Measurements from ENCODE around the gene SLC34A3.

Gene SLC34A3

DNA sequence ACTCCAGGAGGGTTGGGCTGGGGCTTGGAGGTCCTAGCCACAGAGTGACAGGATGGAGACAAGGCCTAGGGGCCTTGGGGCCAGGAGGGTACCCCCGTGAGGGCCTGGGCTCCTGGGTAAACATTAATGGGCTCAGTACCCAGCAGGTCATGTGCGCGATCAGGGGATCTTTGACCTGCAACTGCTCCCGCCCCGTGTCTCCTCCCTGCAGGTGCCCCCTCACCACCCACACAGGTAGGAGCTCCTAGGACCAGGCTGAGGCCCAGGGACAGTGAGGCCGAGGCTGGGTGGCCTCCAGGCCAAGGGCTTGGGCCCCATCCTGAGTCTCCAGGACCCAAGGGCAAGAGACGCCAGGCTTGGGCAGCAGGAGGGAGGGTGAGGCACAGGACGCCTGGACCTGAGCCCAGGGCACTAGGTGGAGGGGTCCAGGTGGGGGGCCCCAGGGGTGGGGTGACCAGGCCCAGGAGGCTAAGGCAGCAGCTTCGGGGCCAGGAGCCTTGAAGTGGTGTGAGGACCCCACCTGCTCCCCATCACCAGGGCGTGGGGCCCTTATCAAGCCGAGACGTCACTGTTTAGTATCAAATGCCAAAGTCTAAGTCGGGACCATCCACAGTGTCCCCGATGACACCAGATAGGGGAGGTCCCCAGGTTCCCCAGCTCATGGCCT is at the start of gene SLC34A3:
SLC34A3 (plus strand) TSS at position 197 of the 667 bp plus-strand sequence. CDS start 802 bp downstream, outside the sequence.
- DNase-seq: no peak

DNA sequence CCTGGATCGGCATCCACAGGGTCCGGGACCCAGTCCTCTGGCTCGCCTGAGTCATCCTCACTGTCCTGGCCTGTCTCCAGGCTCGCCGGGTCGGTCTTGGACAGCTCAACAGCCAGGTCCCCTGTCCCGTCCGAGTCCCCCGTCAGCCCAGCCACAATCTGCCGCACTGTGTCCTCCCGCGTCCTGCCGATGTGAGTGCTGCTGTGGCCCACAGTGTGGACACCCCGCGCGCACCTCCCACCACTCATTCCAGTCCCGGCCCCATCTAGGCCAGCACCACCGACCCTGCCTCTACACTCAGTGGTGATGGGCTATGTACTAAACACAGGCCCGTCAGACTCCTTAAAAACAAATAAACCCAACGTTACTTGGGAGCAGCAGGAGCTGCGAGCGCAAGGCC is 49.0 kb upstream of the SLC34A3 start:
- DNase-seq: no peak

DNA sequence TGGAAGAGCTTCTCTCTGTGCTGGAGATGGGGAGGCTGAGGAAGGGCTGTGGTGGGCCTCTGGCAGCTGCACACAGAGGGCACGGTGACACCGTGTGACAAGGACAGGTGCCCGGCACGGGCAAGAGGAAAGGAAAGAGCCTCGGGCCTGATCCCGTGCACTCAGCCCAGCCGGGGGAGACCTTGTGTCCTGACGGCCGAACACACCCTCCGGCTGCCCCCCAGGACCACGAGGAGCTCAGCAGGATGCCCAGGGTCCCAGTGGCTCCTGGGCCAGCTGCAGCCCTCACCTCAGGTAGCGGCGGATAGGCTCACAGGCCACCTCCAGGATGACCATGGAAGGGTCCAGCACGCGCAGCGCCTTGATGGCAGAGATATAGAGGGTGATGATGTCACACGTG is 47.9 kb upstream of the SLC34A3 start:
- no peak for DNase-seq

DNA sequence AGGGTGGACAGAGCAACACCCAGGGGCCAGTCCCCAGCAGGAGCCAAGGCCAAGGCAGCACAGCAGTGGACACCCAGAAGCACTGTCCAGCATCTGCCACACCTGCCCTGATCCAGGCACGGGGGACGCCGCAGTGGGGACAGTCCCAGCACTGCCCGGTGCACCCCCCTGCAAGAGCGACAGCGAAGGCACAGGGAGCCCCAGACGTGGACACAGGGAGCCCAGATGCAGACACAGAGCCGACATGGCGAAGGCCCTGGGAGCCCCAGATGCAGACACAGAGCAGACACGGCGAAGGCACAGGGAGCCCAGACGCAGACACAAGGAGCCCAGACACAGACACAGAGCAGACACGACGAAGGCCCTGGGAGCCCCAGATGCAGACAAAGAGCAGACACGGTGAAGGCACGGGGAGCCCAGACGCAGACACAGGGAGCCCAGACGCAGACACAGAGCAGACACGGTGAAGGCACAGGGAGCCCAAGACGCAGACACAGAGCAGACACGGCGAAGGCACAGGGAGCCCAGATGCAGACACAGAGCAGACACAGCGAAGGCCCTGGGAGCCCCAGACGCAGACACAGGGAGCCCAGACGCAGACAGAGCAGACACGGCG is 46.6 kb upstream of the SLC34A3 start:
- no peak for DNase-seq

DNA sequence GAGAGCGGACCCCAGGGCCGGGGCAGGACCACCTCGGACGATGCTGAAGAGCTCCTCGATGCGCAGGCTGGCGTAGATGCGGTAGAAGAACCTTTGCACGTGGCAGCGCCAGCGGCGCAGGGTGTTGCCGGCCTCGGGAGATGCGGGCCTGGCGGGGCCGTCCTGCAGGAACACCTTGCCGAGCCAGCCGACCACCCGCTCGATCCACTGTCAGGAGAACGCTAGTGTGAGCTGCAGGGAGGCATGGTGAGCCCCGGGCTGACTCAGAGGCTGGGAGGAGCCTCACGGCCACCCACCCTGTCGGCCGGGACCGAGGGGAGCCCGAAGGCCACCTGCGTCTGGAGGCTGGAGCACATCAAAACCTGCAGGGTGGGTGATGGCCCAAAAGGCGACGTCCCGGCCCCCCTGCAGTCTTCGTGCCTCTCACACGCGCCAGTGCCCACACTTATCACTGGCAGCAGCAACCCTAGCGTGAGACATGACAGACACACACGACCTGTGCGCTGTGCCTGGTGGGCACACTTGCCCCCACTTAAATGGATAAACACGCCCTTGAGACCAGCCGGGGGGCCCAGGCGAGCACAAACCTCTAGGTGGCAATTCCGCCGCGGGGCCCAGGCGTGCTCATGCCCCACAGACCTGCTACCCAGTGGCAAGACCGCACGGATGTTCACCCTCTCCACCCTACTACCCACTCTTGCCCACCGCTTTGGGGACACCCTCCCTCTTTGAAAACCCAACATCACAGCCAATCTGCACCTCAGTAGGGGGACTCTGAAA is 45.6 kb upstream of the SLC34A3 start:
- no peak for DNase-seq

DNA sequence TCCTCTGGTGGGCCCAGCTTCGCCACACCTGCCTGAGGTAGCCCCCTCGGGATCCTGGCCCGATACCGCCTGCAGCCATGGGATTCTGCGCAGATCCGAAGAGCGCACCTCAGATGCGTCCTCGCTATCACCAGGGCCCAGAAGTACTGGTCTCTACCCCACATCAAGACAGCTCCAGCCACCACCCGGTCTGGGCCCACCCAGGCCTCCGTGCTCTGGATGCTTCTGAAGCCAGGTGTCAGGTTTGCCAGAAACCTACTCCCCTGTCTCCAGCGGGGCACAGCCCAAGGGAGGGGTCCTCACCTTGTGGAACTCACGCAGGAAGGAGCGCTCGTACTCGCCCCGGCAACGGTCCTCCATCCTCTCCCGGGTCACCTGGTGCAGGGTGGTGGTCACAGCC is 44.8 kb upstream of the SLC34A3 start:
- DNase-seq: no peak

DNA sequence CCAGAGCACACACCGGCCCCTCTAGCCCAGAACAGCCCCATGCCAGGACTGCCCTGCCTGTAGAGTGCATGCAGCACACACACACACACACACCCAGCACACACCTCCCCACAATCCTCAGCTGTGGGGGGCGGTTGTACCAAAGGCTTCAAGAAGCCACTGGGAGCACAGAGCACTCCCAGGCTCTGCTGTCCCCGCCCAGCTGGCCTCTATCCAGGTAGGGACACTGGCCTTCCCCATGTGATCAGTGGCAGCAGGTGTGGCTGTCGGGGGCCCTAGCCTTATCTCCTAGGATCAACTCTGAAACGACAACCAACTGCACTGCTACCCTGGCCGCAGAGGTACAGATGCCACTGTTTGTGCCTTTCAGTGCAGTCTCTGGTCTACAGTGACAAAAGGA is 44.3 kb upstream of the SLC34A3 start:
- DNase-seq: no peak

DNA sequence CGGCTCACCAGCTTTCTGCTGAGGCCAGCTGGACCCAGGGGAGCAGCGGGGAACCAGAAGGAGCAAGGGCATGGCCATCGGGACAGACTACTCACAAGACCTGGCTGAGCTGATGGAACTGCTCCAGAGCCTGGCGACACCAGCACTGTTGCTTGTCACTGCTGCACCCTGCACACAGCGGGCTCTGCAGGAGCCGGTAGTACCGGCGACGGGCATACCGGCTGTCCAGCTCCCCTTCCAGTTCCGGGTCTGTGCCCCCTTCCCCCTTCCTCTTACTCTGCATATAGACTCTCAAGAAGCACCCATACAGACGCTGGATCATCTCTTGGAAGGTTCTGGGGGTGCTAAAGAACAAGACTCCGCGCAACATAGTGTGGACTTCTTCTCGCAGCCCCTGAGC is 43.3 kb upstream of the SLC34A3 start:
- no peak for DNase-seq

DNA sequence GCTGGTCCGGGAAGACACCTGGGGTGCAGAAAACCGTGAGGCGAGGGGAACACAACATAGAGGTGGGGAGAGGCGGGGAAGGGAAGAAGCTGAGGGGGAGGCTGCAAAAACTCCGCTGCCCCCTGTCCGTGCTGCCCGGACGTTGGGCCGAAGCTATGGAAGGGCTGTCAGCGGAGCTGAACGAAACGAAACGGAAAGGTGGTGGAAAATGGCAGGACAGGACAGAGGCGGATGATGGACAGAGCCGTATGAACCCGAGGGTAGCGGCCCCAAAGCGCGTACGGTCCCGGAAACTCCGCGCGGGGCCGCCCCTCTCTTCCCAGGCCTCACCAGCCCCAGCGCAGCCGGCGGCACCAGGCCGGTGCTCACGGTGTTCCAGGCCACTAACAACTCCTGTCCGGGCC is 42.6 kb upstream of the SLC34A3 start:
- DNase-seq: no peak

DNA sequence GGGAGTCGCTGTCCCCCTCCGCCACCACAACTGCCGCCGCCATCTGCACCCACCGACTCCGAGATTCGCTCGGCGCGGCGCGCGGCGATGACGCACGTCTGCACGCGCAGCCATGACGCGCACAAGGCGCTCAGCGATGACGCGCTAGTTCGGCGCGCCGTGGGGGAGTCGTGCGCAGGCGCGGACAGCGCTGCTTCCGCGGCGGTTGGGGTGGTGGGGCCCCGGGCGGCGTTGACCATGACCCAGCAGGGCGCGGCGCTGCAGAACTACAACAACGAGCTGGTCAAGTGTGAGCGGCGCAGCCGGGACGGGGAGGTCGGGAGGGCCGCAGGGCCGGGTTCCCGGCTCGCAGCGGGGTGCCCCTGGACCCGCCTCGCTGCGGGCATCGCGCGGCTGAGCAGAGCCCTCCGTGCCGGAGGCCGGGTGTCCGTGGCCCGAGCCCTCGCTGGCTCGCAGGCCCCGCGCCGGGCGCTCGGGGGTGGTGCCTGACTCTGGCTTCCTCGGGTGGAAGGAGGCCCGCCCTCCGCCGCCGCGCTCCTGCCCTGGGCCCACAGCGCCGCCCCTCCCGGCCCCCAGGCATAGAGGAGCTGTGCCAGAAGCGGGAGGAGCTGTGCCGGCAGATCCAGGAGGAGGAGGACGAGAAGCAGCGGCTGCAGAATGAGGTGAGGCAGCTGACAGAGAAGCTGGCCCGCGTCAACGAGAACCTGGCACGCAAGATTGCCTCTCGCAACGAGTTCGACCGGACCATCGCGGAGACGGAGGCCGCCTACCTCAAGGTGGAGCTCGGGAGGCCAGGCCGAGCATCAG is 42.0 kb upstream of the SLC34A3 start, which contains the start of the genes ANAPC2 and SSNA1:
ANAPC2 (minus strand) TSS at position 71 of the 807 bp plus-strand sequence; CDS start at position 43, 28 bp downstream.
SSNA1 (plus strand) TSS at position 187 of the 807 bp plus-strand sequence; CDS start at position 238, 51 bp downstream.
- peak; percentile 95 for DNase-seq

DNA sequence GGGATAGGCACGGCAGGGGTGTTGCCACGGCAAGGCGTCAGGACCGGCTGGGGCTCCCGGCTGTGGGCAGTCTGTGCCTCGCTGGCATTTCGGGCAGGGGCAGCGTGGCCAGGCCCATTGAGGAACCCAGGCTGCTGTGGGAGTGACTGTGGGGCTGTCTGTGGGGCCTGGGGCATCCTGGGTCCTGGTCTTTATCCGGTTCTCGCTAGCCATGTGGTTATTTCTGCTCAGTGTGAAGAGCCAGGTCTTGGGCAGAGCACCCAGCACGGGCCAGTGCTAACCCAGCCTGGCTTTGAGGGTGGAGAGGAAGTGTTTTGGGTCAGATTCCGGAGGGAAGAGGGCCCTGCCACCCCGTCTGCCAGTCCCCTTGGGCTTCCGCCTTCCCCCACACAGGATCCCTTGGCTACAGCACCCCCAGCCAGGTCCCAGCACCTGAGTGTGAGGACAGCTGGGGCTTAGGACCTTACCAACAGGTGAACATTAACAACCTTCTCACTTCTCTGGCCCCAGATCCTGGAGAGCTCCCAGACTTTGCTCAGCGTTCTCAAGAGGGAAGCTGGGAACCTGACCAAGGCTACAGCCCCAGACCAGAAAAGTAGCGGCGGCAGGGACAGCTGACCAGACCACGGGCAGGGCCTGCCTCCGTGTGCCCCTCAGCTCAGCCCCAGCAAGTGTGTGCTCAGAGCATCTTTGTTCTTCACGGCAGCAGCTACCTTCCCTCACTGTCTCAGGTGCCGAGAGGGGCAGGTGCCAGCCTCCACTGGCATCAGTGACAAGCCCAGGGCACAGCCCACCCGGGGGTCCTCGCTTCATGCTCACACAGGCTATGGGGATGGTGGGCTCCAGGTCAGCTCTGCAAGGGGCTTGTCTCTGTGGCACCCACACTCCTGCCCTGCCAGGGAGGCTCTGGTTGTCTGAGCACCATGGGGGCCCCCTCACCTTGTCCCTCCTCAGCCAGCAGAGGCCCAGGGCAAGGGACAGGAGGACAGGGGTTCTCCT is 41.1 kb upstream of the SLC34A3 start:
- no peak for DNase-seq

DNA sequence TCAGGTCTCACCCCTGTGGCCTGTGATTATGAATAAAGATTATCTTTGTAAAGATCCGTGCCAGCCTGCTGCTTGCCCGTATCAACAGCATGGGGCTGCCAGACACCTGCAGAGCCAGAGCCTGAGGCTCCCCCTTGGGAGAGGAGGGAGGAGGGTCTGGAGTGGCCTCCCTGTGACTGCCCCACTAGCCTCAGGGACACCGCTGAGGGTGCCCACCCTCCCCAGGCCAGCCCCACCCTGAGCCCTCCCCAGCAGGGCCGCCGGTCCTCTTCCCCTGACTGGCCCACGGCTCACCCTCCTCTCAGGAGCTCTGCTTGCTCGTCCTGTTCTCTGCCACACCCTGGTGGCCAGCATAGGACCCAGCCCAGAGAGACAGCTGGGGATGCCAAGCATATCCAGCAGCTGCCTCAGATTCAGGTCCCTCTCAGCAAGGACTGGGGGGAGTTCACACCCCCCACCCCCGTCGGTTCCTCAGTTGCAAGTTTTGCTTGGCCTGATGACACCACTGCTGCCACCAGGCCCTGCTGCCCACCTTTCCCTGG is 40.3 kb upstream of the SLC34A3 start:
- no peak for DNase-seq

DNA sequence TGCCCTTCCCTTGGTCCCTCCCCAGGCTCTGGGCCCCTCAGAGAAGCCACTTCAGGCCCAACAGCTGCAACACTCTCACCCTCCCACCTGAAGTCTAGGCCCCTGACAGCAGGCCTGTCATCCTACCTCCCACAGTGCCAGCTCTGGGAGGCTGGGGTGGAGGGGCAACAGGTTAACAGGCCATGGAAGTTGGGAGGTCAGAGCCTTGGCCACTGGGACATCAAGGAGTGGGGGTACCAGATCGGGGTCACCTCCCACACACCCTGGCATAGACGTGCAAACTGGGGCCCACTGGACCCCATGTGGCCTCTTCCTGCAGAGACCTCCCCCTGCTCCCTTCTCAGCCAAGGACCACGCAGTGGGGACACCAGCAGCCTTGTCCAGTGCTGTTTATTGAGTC is 39.5 kb upstream of the SLC34A3 start:
- no peak for DNase-seq

DNA sequence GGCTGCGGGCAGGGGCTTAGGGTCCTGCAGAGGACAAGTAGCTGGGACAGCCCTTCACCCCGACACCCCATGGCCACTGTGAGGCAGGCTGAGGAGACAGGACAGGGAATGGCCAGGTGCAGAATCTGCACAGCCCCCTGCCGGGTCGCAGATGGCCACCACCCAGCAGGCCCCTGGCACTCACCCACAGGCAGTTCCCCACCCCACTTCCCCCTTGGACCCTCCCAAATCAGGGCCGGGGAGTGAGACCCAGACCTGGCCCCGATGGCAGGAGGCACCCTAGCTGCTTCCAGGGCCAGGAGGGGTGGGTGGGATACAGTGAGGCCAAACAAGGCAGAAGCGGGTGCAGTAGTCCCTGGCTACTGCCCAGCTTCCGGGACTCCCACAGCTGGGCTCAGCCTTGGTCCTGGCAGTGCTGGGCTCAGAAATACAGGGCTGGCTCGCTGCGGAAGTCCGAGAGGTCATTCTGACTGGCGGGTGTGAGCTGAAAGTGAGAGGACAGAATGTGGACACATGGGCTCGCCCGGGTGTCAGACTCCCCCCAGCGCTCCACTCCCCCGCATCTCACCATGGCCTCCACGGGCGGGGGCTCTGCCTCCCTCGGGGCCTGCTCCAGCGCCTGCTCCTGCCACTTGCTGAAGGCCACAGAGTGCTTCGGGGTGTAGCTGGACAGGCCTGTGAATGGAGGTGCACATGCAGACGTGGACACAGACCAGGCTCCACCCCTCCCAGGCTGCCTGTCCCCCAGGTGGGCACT is 38.8 kb upstream of the SLC34A3 start:
- peak; percentile 60 for DNase-seq

DNA sequence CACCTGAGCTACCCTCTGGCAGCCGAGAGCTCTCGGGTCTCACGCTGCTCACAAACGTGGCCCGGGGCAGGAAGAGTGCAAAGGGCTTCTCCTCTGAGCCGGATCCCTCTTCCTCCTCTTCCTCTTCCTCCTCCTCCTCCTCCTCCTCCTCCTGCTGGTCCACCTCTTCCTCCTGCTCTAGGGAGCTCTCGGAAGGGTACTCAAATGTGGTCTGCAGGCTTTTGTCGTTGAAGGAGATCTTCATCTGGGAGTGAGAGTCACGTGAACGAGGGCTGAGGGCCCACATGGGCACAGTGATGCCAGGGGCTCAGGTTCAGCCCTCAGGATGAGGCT is 38.3 kb upstream of the SLC34A3 start:
- no peak for DNase-seq

DNA sequence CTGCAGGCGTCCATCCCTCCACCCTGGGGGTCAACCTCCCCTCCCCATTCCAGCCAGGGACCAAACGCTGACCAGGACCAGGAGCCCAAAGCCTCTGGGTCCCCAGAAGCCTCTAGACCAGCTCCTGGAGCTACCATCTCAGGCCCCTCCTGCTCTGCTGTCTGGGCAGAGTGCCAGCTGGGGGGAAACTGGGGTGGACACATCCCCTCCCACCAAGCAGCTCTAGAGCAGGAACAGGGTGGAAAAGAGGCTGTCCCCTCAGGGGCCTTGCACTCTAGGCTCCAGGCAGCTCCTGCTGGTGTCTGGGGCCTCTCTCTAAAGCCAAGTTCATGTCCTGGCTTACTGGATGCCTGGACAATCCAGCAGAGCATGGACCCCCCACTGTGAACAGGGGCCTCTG is 37.8 kb upstream of the SLC34A3 start:
- no peak for DNase-seq

DNA sequence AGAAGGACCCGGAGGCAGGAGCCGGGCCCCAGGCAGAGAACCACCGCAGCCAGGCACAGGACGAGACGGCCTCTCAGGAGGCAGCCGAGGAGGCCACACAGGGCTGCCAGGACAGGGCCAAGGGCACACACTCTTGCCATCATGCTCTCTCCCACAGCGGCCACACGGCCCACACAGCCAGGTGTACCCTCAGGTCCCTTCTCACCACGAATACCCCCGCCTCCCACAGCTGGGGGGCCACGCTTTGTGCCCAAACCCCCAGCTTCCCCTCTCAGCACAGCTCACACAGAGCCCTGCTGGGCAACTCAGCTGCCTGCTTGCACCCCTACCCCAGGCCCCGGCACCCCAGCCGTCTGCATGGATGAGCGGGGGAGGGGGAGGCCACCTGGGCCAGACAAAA is 36.9 kb upstream of the SLC34A3 start:
- DNase-seq: no peak

DNA sequence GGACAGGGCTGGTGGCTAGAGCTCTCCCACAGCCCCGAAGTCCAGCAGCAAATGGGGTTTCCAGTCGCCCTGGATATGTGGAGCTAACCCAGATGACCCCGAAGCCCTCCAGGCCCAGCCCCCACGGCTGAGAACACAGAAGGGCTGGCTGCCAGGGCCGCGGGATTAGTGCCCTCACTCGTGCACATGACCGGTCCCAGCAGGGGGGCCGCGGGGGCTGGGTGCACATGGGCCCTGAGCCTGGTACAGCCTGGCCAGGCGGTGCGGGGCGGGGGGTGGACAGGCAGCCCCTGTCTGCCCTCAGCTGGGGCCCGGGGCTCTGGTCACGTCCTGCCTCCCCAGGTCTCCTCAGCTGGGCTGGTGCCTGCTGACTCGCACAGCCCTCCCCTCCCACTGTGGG is 36.3 kb upstream of the SLC34A3 start:
- peak; percentile 92 for DNase-seq

DNA sequence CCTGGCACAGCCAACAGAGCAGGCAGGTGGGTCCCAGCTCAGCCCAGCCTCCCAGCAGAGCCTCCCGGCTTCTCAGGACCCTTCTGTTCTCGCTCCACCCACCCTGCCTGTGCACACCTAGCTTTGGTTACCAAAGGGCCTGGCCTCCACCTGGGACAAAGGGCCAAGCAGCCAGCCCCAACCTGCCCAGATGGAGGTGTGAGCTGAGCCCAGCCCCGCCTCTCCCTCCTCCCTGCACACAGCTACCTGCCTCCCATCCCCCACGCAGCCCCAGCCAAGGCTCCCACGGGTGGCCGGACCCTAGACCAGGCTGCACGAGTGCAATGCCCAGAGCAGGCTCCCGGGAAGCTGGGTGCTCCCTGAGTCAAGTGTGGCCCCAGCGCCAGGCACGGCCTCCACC is 35.8 kb upstream of the SLC34A3 start:
- DNase-seq: no peak

DNA sequence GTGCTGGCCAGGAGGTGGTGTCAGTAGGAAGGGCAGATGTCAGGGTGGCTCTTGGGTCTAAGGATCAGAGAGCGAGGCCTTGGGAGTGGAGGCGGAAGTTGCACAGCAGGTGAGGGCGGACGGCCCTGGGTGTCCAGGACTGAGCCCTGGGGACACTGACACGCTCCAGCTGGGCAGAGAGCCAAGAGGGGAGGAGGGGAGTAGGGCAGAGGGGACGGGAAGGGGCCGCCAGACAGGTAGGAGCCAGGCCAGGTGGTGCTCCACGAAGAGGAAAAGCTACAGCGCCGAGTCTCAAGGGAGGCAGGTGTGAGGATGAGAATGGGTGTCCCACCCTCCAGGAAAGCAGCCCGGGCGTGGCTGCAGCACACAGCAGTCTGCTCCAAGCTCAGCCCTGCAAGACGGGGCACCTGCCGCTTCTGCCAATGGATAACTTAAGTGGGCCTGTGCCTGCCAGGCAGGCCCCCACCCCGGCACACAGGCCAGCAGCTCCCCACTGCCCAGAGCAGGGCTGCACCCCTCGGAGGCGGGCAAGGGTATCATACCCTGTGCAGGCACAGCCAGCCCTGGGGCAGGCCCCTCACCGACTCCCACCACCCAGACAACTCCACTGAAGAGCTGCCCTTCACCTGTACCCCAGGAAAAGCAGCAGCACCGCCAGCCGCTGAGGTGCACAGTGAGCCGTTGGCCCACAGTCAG is 35.0 kb upstream of the SLC34A3 start:
- DNase-seq: no peak
